Panc1 (cell line): Measurements from ENCODE around the gene LRRC56. TPM values are rescaled to one million over a fixed set of nuclear protein-coding genes. Genes with fewer than 3 reads are reported as not detected.

ENCODE experiments used
- ATAC-seq: fragments of 200-7000 bp; cut with Tn5 transposase; 2 replicates; pipeline ENCODE4 v1.9.1; 2020; ENCODE audit warnings: mild to moderate bottlenecking, moderate library complexity
- BruUV-seq: library from RNA; stranded (reverse); fragments of 400-500 nt; replicated peaks from 2 replicates; lab custom pipeline; 2021; lab: Mats Ljungman, UMichigan
- CTCF ChIA-PET: fragments of 300-600 bp; sonication (Branson Sonifier 250); formaldehyde crosslinking; loops from one replicate; lab custom pipeline; 2022; ENCODE audit warnings: antibody characterized with exemption; lab: Charles Lee
- POLR2A ChIA-PET: fragments of 300-600 bp; sonication (Branson Sonifier 250); formaldehyde crosslinking; loops from one replicate; lab custom pipeline; 2022; ENCODE audit warnings: antibody characterized with exemption; lab: Charles Lee
- DNase-seq: peaks from one replicate; pipeline ENCODE4 v3.0.0-alpha.2; 2010; ENCODE audit warnings: low read depth, low spot score
- H3K27ac ChIP-seq: 2 replicates; pipeline ENCODE4 v1.5.1; 2011; ENCODE audit warnings: mild to moderate bottlenecking, low read length, inconsistent platforms
- H3K27me3 ChIP-seq: fragments of 200-500 bp; sonication (Bioruptor generic); 2 replicates; pipeline ENCODE4 v1.6.0; 2014; ENCODE audit warnings: low read length, inconsistent platforms; ENCODE audit not compliant: control insufficient read depth, insufficient read depth
- H3K36me3 ChIP-seq: fragments of 200-500 bp; sonication (Bioruptor generic); 2 replicates; pipeline ENCODE4 v1.5.1; 2014; ENCODE audit warnings: inconsistent platforms, mild to moderate bottlenecking, low read length, moderate library complexity; ENCODE audit not compliant: control insufficient read depth, insufficient read depth
- H3K4me1 ChIP-seq: 2 replicates; pipeline ENCODE4 v1.5.1; 2011; ENCODE audit warnings: inconsistent platforms, mild to moderate bottlenecking, low read length, moderate library complexity; ENCODE audit not compliant: control insufficient read depth, insufficient read depth
- H3K4me3 ChIP-seq, 2 experiments: 2 replicates each; pipeline ENCODE4 v1.5.1; 2011 to 2012; ENCODE audit warnings: low read depth in 2 of 2, low read length in 2 of 2, mild to moderate bottlenecking in 2 of 2, inconsistent platforms in 1 of 2, moderate library complexity in 1 of 2
- H3K9me3 ChIP-seq: fragments of 200-500 bp; sonication (Bioruptor generic); 2 replicates; pipeline ENCODE4 v1.5.1; 2014; ENCODE audit warnings: low read depth, mild to moderate bottlenecking, inconsistent platforms, low read length, moderate library complexity; ENCODE audit not compliant: control insufficient read depth, insufficient read depth
- CTCF ChIP-seq: fragments of 450-650 bp; IDR thresholded peaks from 2 replicates; pipeline ENCODE4 v1.5.1; 2017; ENCODE audit warnings: mild to moderate bottlenecking
- POLR2AphosphoS5 ChIP-seq: IDR thresholded peaks from 2 replicates; pipeline ENCODE4 v1.6.1; 2012; ENCODE audit warnings: mild to moderate bottlenecking, low read depth, low read length, moderate library complexity
- REST ChIP-seq, 2 experiments: IDR thresholded peaks; 2 replicates each; pipeline ENCODE4 v1.6.1; 2011 to 2012; ENCODE audit warnings: low read depth in 2 of 2, control low read depth in 1 of 2, low read length in 1 of 2, mild to moderate bottlenecking in 1 of 2, moderate library complexity in 1 of 2; ENCODE audit not compliant: insufficient read depth in 1 of 2
- SIN3A ChIP-seq: IDR thresholded peaks from 2 replicates; pipeline ENCODE4 v1.6.1; 2012; ENCODE audit warnings: low read depth, mild to moderate bottlenecking, low read length, moderate library complexity, borderline replicate concordance; ENCODE audit not compliant: insufficient read depth
- TCF7L2 ChIP-seq: IDR thresholded peaks from 2 replicates; pipeline ENCODE4 v1.6.1; 2011; ENCODE audit warnings: mild to moderate bottlenecking, low read depth, low read length, inconsistent platforms
- in situ Hi-C: cut with HindIII; loops from 2 replicates; pipeline ENCODE4 v1.10.0; 2016; ENCODE audit warnings: low sequenced_read_pairs, low pct_unique_long_range_greater_than_20kb
- intact Hi-C: fragments of 100-400 bp; cut with micrococcal nuclease; formaldehyde crosslinking; loops from one replicate; pipeline ENCODE4 v1.10.0; 2022; ENCODE audit not compliant: unreplicated experiment
- total RNA-seq: library from RNA; stranded (reverse); gene quantifications from one replicate; pipeline ENCODE4 v1.2.1, GENCODE V29; 2021; ENCODE audit not compliant: unreplicated experiment

LRRC56 gene
- total RNA-seq, 1 experiment from 2014 or later: 9.8 TPM

GRCh38 chr11:521177-521688 lies 16.1 kb upstream of the LRRC56 start:
- H3K36me3 ChIP-seq: no peaks in the 10 kb centered on the region
- no peak overlapping the region for H3K4me3 ChIP-seq
- POLR2A ChIA-PET: interaction anchor here (1.7 kb wide), 1 partner anchor 12 kb away, joined by 8 read pairs; no protein-coding TSS in a partner anchor
- ATAC-seq (no peak), DNase-seq (no peak)
- TF ChIP-seq SIN3A: no peak
- no peak for TF ChIP-seq REST (IDR thresholded peaks at IDR 0.05; ENCODE audit: insufficient read depth in 1 of 2, low read depth in 2 of 2, low read length in 1 of 2)
- TF ChIP-seq TCF7L2: no peak
- no peak for TF ChIP-seq CTCF
- TF ChIP-seq POLR2AphosphoS5: no peak
- no TSS peak for BruUV-seq
- peaks cover 6% of the 10 kb centered on the region; the same call in 1 of the 2 replicates for H3K4me1 ChIP-seq
- peaks cover 3% of the 10 kb centered on the region; the same call in 1 of the 2 replicates for H3K9me3 ChIP-seq
- H3K27ac ChIP-seq: no peak overlapping the region
- in situ Hi-C loops: no loop called here
- intact Hi-C loops: no loop called here
- CTCF ChIA-PET: no interaction called here
- H3K27me3 ChIP-seq: no peaks in the 10 kb centered on the region

GRCh38 chr11:526192-526591 lies 11.1 kb upstream of the LRRC56 start:
- DNase-seq (no peak), ATAC-seq (no peak)
- Histone ChIP-seq H3K36me3 (no peaks in the 10 kb centered on the region), H3K9me3 (no peaks in the 10 kb centered on the region), H3K4me1 (no peaks in the 10 kb centered on the region; the same call in 1 of the 2 replicates), H3K27me3 (no peaks in the 10 kb centered on the region), H3K4me3 (no peak overlapping the region; a peak in 1 of 4 replicates), H3K27ac (no peak overlapping the region)
- intact Hi-C loops (no loop called here), in situ Hi-C loops (no loop called here)
- CTCF ChIA-PET: no interaction called here
- BruUV-seq: no TSS peak
- POLR2A ChIA-PET: no interaction called here
- TF ChIP-seq REST (IDR thresholded peaks at IDR 0.05; ENCODE audit: insufficient read depth in 1 of 2, low read depth in 2 of 2, low read length in 1 of 2): no peak
- TF ChIP-seq TCF7L2: no peak
- no peak for TF ChIP-seq CTCF
- no peak for TF ChIP-seq SIN3A
